UCSD-AML1 (cell line): ENCODE results near the gene LPCAT1.

ENCODE experiments used
- DNase-seq: peaks from one replicate; lab custom pipeline; 2025; ENCODE audit not compliant: unreplicated experiment; lab: John Stamatoyannopoulos, UW

Gene LPCAT1

DNA sequence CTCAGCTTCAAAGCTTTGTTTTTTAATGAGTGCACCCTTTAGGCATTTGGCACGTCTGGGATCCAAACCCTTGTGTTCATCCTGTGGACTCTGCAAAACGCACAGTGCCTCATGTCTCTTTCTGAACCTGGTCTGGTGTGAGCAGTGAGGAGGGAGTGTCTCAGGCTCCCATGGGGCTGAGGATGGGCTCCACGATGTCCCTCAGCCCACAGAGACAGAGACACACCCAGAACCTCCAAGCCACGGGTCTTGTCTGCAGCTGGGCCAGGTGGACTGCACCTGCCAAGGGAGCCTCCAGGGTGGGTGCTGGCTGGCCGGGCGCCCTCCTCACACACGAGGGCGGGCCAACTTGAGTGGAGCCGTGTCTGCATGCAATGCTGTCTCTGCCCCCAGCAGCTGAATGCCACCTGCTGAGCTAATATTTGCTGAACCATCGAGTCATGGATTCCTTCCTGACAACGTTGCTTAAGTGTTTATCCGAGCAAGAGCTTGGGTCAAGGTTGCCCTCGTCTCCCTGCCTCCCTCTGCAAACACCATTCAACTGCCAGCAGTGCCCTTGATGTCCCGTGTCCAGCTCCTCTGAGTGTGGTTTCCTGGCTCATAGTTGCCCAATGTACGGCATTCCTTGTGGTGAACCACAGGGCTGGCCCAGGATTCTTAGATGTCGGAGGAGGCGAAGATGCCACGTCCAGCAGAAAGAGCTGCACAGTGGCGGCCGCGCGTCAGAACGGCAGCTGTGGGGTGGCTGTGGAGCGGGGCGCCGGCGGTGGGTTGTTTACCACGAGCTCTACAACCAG is 31.4 kb upstream of the LPCAT1 start:
- peak; percentile 66 for DNase-seq

DNA sequence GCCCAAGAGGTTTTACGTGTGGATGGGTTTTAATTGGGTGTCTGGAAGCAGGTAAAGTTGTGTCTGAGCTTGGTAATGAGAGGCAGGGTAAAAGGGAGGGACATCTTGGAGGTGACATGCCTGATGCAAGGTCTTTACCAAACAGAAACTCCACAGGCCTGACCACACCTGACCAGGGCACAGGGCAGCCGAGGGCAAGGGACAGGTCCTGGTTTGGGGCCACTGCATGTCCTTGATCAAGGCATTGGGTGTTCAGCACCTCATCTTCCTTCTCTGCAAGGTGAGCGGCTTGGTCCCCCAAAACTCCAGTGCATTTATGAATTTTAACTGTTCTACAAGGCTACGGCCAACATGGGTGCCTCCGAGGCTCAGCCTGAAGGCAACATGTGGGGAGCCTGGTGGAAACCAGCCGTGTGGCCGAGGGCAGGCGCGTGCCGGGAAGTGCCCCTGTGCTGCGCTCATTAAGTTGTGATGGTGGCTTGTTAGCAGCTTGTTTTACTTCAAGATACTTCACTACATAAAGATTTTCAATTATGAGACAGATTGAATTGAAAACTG is 30.7 kb upstream of the LPCAT1 start:
- no peak for DNase-seq

DNA sequence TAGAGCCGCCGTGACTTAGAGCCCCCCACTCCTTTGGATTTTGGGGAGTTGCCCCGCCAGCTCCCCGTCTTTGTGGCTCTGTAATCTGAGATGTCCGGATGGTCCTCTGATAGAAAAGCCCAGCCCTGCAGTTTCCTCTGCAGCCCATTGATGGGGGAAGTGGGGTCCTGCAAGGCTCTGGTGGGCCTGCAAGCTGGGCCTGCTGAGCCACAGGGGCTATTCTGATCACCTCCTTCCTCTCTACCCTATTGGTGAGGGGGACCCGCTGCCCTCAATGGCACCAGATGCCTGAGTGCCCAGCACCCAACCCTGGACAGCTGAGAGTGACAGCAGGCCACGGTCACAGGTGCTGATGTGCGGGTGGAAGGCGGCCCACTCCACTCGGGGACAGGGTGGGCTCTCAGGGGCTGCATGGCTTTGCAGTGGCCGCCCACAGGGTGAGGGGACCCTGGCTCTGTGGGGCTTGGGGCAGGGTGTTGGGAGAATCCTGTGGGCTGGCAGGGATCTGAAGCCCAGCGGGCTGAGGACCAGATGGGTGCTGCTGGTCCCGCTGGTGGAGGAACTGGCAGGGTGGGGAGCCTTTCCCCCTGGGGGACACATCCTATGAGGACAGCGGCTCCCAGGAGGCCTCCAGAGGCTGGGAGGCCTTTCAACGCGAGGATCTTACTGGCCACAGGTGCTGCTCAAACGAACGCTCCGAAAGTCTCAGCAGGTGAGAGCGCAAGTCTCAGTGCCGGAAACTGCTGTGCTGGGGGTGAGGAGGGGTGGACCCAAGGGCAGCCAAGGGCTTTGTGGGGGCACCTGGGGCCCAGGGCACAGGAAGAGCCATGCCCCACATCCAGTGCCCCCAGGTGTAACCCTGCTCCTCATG is 30.0 kb upstream of the LPCAT1 start:
- no peak for DNase-seq

DNA sequence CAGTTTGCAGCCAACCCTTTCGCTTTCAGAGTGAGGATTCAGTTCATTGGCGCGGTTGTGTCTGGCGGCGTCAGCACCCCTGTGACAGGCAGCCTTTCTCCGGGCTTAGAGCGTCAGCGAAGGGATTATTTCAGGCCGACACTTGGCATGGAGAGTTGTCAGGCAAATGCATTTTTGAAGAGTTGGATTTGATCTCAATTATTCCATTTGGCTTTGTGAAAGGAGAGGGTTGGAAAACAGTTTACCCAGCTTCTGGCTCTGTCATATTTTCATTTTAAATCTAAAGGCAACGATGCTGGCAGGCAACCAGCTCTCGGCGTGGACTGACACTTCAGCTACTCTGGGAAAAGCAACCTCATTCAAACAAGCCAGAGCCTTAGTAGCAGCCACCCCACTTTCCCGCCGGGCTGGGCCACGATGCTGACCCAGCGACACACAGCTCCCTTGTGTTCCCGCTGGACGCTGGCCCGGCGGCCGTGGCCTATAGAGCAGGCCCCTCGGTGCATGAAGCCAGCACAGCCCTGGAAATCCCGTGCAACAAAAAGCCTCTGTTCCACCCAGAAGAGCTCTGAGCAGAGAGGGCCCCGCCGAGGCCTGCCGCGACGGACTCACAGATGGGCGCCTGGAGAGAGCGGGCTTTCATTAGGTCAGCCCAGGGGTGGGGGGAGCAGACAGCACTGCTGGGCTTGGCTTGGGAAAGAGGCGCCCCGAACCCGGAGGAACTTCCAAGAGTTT is 28.9 kb upstream of the LPCAT1 start:
- DNase-seq, result no peak

- no peak for DNase-seq
These were observed 27.9 kb upstream of the LPCAT1 start for GRCh38 chr5:1551426-1552301.

- DNase-seq, result no peak
These were observed 26.7 kb upstream of the LPCAT1 start for GRCh38 chr5:1550287-1551076.

DNA sequence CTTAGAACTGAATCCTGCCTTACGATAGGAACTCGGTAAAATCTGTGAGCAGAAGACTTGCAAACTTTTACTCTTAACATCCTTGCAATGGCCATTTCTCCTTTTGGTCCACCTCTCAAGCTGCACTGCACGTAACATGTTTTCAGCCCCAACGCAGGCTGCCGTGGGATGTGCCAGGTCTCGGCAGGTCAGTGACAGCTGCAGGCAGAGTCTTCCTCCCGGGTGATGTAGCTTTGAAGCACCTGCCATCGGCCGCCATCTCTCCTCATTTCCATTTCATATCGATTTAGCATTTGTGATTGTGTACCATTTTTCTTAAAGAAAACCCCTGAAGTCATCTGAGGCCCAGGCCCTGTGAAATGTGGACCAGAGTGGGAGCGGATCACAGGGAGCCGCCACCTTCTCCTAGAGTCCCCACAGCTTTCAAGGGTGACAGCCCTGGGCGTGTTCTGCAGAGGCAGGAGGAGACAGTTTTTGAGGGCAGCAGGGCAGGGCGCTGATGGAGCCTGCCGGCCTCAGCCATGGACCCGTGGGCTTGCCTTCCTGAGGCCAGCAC is 25.8 kb upstream of the LPCAT1 start:
- DNase-seq, result no peak

GRCh38 chr5:1548702-1549474 is 25.1 kb upstream of the LPCAT1 start:
- DNase-seq, result no peak

DNA sequence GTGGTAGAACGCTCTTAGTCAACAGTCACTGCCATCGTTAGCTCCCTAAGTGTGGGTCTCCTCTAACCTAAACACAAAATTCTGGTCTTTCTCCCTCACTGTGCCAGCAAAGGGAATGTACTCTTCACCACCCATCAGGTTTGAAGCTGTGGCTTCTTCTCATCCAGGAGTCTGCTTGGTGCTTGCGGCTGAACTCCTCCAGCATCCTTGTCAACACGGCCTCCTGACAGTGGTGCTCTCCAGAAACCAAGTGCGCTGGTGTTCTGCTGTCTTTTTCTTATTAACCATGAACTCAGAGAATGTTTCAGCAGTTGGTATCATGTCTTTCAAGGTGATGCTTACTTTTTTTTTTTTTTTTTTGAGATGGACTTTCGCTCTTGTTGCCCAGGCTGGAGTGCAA is 23.9 kb upstream of the LPCAT1 start:
- DNase-seq, result no peak

- DNase-seq, result no peak
These were observed 23.5 kb upstream of the LPCAT1 start for GRCh38 chr5:1547236-1547635.

DNA sequence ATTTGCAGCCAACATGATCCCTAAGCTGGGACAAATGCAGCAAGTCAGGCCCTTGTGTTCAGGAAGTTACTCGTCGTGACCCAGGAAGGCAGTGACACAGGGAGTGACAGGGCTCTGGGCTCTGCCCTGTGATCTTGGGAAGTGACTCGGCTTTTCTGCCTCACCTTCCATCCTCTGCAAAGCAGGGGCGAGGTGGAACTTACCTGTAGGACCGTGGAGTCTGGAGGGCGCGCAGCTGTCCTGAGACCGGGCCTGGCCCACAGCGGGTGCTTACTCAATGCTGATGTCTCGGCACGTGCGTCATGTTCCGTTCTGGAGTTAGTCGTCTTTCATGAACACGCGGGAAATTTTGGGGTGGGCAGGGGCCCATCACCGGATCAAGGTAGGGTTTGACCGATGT is 22.8 kb upstream of the LPCAT1 start:
- no peak for DNase-seq

DNA sequence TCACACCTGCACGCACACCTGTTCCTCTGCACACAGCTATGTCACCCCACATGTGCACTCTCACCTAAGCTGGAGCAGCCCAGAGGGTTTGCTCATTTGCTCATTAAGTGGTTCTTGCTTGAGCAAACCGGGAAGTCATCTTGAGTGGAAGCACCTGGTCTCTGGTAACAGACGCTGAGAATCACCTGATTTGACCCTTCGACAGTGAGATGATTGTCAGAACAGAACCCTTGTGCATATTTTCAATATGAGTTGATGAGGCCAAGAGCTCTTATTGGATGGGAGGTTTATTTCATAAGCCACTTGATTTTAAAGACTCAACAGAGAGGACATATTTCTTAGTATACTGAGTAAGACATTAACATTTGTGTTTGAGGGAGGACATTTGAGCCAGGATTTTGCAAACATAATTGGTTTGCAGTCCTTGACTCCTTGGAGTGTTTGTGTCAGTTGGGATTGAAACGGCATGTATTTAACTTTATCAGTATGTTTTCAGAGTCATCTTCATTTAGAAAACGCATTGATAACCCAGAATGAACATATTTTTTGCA is 22.1 kb upstream of the LPCAT1 start:
- DNase-seq, result no peak

DNA sequence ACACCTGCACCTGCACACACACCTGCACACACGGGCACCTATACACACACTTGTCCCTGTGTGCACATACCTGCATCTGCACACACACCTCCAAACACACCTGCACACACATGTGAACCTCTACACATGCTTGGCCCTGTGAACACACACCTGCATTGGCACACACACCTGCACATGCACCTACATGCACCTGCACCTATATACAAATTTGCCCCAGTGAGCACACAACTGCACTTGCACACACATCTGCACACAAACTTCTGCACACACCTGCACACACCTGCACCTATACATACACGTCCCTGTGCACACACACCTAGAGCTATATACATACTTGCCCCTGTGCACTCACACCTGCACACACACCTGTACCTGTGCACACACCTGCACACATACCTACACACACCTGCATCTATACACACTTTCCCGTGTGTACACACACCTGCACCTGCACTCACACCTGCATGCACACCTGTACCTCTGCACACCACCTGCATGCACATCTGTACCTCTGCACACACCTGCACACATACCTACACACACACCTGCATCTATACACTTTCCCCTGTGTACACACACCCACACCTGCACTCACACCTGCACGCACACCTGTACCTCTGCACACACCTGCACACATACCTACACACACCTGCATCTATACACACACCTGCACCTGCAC is 21.5 kb upstream of the LPCAT1 start:
- no peak for DNase-seq

DNA sequence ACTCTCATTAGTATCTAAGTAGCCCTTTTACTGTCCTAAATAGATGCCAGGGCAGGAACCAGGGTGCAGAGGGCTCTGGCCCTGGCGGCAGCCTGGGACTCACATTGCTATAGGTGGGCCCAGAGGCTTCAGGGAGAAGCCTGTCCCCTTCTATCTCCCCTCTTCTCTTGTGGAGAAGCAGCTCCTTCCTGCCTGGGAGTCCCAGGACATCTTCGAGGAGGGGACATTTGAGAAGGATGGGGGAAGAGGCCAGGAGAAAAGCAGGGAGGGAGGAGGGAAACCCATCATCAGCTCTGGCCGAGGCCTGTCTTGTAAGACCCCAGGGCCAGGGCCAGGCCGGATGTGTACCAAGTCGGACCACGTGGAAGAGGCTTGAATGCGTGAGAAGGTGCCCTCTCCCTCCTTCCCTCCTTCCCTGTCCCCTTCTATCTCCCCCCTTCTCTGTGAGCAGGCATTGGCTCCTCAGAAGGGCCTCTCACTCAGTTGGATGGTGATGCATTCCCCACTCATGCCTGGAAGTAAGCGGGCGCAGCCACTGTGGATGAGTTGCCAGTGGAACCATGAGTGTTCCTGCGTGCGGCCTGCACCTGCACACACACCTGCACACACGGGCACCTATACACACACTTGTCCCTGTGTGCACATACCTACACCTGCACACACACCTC is 20.7 kb upstream of the LPCAT1 start:
- DNase-seq, result no peak

DNA sequence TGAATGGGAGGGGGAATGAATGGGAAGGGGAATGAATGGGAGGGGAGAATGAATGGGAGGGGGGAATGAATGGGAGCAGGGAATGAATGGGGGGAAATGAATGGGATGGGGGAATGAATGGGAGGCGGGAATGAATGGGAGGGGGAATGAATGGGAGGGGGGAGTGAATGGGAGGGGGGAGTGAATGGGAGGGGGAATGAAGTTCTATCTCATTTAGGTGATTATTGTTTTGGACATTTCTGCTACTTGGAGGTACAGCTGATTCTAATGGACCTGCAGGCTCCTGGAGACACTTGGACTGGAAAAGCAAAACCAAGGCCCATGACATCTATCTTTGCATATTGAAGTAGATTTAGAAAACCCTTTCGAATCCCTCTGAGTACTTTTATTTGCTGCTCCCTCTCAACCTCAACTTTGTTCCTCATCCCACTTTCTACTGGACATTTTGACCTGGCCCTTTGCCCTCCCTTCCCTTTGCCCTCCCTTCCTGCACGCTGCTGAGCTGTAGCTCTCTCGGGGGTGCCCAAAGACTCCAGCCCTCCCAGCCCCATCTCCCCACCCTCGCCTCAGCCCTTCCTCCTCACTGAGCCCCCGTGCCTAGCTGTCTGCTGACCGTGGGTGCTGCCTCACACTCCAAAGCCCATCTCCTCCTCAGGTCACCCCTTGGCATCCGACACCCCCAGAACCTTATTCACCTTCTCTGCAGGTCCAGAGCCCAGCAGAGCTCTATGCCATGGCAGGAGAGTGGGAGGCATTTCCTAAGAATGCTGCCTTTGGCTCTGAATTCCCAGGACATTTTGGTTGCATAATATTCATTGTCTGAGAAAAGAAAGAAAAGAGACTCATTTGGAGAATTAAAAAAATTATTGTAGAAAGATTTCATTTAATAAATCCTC is 19.9 kb upstream of the LPCAT1 start:
- DNase-seq, result no peak

DNA sequence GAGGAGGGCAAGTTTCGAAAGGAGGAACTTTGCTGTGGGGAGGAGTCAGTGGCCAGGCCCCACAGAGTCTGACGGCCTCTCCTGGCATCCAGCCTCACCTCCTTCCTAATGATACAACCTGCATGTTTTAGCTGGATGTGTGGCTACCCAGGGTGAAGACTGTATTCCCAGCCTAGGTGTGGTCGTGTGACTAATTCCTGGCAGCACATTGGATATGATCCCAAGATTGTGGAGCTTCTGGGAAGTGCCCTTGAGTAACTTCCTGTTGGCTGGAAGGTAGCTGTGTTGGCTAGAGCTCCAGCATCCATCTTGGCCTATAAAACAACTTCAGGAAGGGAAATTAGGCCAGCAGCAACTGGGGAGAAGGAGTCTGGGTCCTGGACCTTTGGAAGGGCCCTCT is 19.0 kb upstream of the LPCAT1 start:
- DNase-seq, result no peak
